OCI-LY3 (cell line): ENCODE results near the gene ZNF516.

ENCODE experiments used
- H2AFZ ChIP-seq: fragments of 200-600, 300-600 bp; shearing (Covaris generic); 2 replicates; pipeline ENCODE4 v1.6.0; 2014; ENCODE audit warnings: antibody characterized with exemption, low read depth, low read length
- H3K27ac ChIP-seq: fragments of 200-600, 300-600 bp; sonication (generic); 2 replicates; pipeline ENCODE4 v1.5.1; 2014; ENCODE audit warnings: mild to moderate bottlenecking, low read length, moderate library complexity, mixed read lengths
- H3K27me3 ChIP-seq: fragments of 200-600, 300-600 bp; sonication (generic); 2 replicates; pipeline ENCODE4 v1.6.1; 2014; ENCODE audit warnings: low read depth, low read length, mixed read lengths
- H3K36me3 ChIP-seq: fragments of 200-600, 300-600 bp; sonication (generic); replicated peaks from 2 replicates; pipeline ENCODE3; 2014; ENCODE audit warnings: low read depth, low read length, mixed read lengths
- H3K4me1 ChIP-seq: fragments of 300-600, 200-600 bp; sonication (generic); 2 replicates; pipeline ENCODE4 v1.6.1; 2014; ENCODE audit warnings: low read length, mixed read lengths
- H3K4me2 ChIP-seq: fragments of 200-600, 300-600 bp; sonication (generic); 2 replicates; pipeline ENCODE4 v1.6.1; 2014; ENCODE audit warnings: low read length, mixed read lengths
- H3K4me3 ChIP-seq: fragments of 300-600, 200-600 bp; sonication (generic); 2 replicates; pipeline ENCODE4 v1.5.1; 2014; ENCODE audit warnings: antibody characterized with exemption, mild to moderate bottlenecking, low read length, moderate library complexity
- H3K79me2 ChIP-seq: fragments of 300-600, 200-600 bp; shearing (Covaris generic); 2 replicates; pipeline ENCODE4 v1.6.1; 2014; ENCODE audit warnings: mild to moderate bottlenecking, low read length, mixed read lengths
- H3K9ac ChIP-seq: fragments of 300-600, 200-600 bp; shearing (Covaris generic); 2 replicates; pipeline ENCODE4 v1.6.0; 2014; ENCODE audit warnings: mild to moderate bottlenecking, low read length, moderate library complexity
- H3K9me3 ChIP-seq: fragments of 200-600, 300-600 bp; shearing (Covaris generic); 2 replicates; pipeline ENCODE4 v1.6.1; 2014; ENCODE audit warnings: low read length, mixed read lengths; ENCODE audit not compliant: insufficient read depth
- H4K20me1 ChIP-seq: fragments of 200-600, 300-600 bp; sonication (generic); 2 replicates; pipeline ENCODE4 v1.6.1; 2016; ENCODE audit warnings: low read length, mixed read lengths; ENCODE audit not compliant: insufficient read depth
- EZH2phosphoT487 ChIP-seq: fragments of 200-600 bp; shearing (Covaris generic); IDR thresholded peaks from 2 replicates; pipeline ENCODE4 v1.6.1; 2018; ENCODE audit warnings: antibody characterized with exemption, mixed run types, low read depth
- TF ChIP-seq, protein P1 (sequence below): fragments of 200-600, 300-600 bp; sonication (generic); IDR thresholded peaks from 2 replicates; pipeline ENCODE4 v1.5.1; 2014; ENCODE audit warnings: antibody characterized with exemption, low read length, low read depth

The ZNF516 gene

DNA sequence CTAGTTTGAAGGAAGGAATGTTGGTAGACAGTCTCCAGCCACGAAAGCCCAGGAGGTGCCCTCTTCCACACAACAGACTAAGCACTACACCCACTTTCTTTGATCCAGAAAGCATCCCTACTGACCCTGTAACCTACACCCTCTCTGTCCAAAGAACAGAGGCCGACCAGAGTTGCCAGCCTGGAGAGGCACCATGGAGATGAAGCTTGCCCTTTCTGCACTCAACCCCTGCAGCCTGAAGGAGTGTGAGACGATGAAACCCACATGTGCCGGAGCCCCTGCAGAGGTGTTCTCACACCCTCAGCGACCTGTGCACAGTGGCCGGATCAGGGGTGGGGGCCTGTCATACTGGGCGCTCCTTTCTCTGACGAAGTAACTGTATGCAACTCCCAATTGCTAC is 136.3 kb downstream of the ZNF516 start:
- no peaks in the 10 kb centered on the region for H3K27me3 ChIP-seq
- no peak overlapping the region for H3K4me3 ChIP-seq
- no peaks in the 10 kb centered on the region for H3K79me2 ChIP-seq
- TF ChIP-seq, protein P1, sequence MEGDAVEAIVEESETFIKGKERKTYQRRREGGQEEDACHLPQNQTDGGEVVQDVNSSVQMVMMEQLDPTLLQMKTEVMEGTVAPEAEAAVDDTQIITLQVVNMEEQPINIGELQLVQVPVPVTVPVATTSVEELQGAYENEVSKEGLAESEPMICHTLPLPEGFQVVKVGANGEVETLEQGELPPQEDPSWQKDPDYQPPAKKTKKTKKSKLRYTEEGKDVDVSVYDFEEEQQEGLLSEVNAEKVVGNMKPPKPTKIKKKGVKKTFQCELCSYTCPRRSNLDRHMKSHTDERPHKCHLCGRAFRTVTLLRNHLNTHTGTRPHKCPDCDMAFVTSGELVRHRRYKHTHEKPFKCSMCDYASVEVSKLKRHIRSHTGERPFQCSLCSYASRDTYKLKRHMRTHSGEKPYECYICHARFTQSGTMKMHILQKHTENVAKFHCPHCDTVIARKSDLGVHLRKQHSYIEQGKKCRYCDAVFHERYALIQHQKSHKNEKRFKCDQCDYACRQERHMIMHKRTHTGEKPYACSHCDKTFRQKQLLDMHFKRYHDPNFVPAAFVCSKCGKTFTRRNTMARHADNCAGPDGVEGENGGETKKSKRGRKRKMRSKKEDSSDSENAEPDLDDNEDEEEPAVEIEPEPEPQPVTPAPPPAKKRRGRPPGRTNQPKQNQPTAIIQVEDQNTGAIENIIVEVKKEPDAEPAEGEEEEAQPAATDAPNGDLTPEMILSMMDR = no peak
- no peak for TF ChIP-seq EZH2phosphoT487
- H3K9ac ChIP-seq = no peak overlapping the region
- H3K27ac ChIP-seq = no peak overlapping the region
- H3K4me2 ChIP-seq = no peak overlapping the region
- H2AFZ ChIP-seq = no peak overlapping the region
- H3K9me3 ChIP-seq = no peaks in the 10 kb centered on the region
- H4K20me1 ChIP-seq = no peaks in the 10 kb centered on the region
- H3K36me3 ChIP-seq = no peaks in the 10 kb centered on the region
- H3K4me1 ChIP-seq = no peaks in the 10 kb centered on the region

DNA sequence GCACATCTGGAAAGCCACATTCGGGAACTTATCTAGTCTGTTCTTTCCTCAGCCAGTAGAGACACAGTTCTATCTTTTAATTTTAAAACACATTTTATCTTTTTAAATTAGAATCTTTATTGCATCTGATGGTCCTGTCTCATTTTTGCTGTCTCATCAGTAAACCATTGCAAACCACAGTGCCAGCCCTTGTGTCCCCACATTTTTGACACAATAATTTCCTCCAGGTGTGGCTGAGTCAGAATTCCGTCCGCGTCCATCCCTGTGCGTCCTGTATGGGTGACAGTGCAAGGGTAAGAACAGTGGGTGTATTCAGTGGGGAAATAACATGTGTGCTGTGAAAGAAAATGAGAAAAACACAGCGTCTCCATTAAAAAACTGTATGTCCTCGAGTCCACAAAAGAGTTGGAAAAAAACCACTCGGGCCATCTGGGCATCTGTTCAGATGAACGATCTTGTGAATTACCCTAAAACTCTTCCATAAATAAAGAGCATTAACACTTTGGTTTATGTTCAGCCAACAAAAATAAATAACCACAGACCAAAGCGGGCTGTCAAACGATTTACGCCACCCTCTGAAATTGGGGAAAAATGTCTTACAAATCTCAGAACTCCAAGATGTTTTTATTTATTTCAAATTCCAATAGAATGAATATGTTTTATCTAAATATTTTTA is 137.3 kb downstream of the ZNF516 start:
- H3K4me2 ChIP-seq = no peak overlapping the region
- TF ChIP-seq EZH2phosphoT487 = no peak
- TF ChIP-seq, protein P1 = no peak
- H3K4me3 ChIP-seq = no peak overlapping the region
- H3K36me3 ChIP-seq = no peaks in the 10 kb centered on the region
- H3K9me3 ChIP-seq = no peaks in the 10 kb centered on the region
- H3K4me1 ChIP-seq = no peaks in the 10 kb centered on the region
- H3K79me2 ChIP-seq = no peaks in the 10 kb centered on the region
- H3K9ac ChIP-seq = no peak overlapping the region
- H2AFZ ChIP-seq = no peak overlapping the region
- no peak overlapping the region for H3K27ac ChIP-seq
- H3K27me3 ChIP-seq = no peaks in the 10 kb centered on the region
- no peaks in the 10 kb centered on the region for H4K20me1 ChIP-seq

DNA sequence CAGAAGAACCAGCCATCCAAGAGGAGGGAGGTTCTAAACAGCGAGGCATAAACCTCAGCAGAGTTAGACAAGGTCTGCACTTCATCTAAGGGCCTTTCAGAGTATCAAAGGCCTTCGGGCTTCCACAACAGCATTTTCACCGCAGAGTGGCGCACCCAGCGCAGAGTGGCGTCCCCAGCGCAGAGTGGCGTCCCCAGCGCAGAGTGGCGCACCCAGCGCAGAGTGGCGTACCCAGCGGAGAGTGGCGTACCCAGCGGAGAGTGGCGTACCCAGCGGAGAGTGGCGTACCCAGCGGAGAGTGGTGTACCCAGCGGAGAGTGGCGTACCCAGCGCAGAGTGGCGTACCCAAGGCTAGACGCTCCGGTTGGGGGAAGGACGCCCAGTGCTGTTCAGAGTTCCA is 137.9 kb downstream of the ZNF516 start:
- Histone ChIP-seq H2AFZ (no peak overlapping the region), H3K27me3 (no peaks in the 10 kb centered on the region), H3K9me3 (no peaks in the 10 kb centered on the region), H3K9ac (no peak overlapping the region), H3K4me2 (no peak overlapping the region), H3K36me3 (no peaks in the 10 kb centered on the region), H3K27ac (no peak overlapping the region), H4K20me1 (no peaks in the 10 kb centered on the region), H3K4me1 (no peaks in the 10 kb centered on the region), H3K79me2 (no peaks in the 10 kb centered on the region), H3K4me3 (no peak overlapping the region)
- TF ChIP-seq, protein P1 = no peak
- no peak for TF ChIP-seq EZH2phosphoT487

DNA sequence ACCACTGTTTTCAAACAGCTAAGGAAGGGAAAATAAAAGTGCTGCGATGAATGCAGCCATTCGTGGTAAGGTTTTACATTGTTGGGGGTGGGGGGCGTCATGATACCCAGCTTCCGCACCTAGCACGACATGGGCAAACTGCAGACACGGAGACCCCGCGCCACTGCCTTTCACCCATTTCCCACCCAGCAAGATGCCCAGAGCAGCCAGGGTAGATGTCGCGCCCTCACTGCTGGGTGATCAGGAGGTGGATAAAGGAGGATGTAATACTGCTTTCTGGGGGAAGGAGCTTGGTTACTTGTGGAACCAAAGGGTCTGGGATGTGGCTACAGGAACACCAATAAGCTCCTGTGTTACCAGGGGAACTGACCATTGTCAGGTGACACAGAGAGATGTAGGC is 138.4 kb downstream of the ZNF516 start:
- no peak overlapping the region for H2AFZ ChIP-seq
- no peak overlapping the region for H3K4me2 ChIP-seq
- TF ChIP-seq, protein P1 = no peak
- TF ChIP-seq EZH2phosphoT487 = no peak
- H3K4me1 ChIP-seq = no peaks in the 10 kb centered on the region
- no peaks in the 10 kb centered on the region for H3K27me3 ChIP-seq
- no peaks in the 10 kb centered on the region for H3K79me2 ChIP-seq
- H3K9ac ChIP-seq = no peak overlapping the region
- H3K4me3 ChIP-seq = no peak overlapping the region
- H4K20me1 ChIP-seq = no peaks in the 10 kb centered on the region
- no peaks in the 10 kb centered on the region for H3K36me3 ChIP-seq
- H3K27ac ChIP-seq = no peak overlapping the region
- no peaks in the 10 kb centered on the region for H3K9me3 ChIP-seq
